ENCODE data around the gene CPXM2.

DNA sequence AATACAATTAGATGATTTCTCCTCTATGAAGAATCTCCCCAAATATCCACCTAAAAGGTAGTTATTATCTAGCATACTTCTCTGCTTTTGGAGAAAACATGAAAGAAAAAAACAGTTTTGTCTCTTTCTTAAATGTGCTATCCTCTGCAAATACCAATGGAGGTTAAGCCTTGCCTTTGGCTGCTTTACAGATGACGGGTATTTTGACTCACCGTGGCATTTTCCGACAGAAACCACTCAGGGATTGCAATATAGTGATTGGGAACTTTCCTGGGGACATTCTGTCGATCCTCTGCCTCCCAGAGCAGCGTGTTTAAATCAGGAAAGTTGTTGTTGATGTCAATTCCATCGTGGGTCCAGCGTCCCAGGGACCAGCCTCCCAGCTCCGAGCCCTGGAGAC, 124.8 kb downstream of the CPXM2 start:
- TF ChIP-seq FOXM1 (IDR thresholded peaks at IDR 0.05; ENCODE audit: low read depth, low read length) (no peak), POLR2A (IDR thresholded peaks at IDR 0.05; ENCODE audit: low read depth, low read length) (no peak), TARDBP (IDR thresholded peaks at IDR 0.05; ENCODE audit: borderline replicate concordance) (no peak), RCOR1 (conservative IDR thresholded peaks at IDR 0.05; ENCODE audit: low read depth, low read length) (no peak), NR2F1 (conservative IDR thresholded peaks at IDR 0.05) (no peak), ATF7 (IDR thresholded peaks at IDR 0.05; ENCODE audit: low read depth) (no peak)
- TF ChIP-seq, protein P1, sequence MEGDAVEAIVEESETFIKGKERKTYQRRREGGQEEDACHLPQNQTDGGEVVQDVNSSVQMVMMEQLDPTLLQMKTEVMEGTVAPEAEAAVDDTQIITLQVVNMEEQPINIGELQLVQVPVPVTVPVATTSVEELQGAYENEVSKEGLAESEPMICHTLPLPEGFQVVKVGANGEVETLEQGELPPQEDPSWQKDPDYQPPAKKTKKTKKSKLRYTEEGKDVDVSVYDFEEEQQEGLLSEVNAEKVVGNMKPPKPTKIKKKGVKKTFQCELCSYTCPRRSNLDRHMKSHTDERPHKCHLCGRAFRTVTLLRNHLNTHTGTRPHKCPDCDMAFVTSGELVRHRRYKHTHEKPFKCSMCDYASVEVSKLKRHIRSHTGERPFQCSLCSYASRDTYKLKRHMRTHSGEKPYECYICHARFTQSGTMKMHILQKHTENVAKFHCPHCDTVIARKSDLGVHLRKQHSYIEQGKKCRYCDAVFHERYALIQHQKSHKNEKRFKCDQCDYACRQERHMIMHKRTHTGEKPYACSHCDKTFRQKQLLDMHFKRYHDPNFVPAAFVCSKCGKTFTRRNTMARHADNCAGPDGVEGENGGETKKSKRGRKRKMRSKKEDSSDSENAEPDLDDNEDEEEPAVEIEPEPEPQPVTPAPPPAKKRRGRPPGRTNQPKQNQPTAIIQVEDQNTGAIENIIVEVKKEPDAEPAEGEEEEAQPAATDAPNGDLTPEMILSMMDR (IDR thresholded peaks at IDR 0.05 in 2 of 3, conservative IDR thresholded peaks at IDR 0.05 in 1 of 3; ENCODE audit: control insufficient read depth in 2 of 3, extremely low read depth in 1 of 3, insufficient read depth in 1 of 3, low read depth in 3 of 3, low read length in 3 of 3) = no peak
- TF ChIP-seq, protein P2, sequence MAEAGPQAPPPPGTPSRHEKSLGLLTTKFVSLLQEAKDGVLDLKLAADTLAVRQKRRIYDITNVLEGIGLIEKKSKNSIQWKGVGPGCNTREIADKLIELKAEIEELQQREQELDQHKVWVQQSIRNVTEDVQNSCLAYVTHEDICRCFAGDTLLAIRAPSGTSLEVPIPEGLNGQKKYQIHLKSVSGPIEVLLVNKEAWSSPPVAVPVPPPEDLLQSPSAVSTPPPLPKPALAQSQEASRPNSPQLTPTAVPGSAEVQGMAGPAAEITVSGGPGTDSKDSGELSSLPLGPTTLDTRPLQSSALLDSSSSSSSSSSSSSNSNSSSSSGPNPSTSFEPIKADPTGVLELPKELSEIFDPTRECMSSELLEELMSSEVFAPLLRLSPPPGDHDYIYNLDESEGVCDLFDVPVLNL (IDR thresholded peaks at IDR 0.05; ENCODE audit: low read depth, low read length) = no peak
